Gastrocnemius medialis (tissue), 4 donors: Measurements from ENCODE around the gene MARF1.
"Not testable (repeated sequence)": the region's sequence is repeated elsewhere in the genome, so short reads cannot be mapped to it uniquely, and the experiment has no call there.

Experiments used
- CTCF ChIP-seq, 5 experiments: fragments of 450-650 bp in 3 of 5; fragments of 200-600 bp in 2 of 5; sonication (generic) in 2 of 5; IDR thresholded peaks in 4 of 5; conservative IDR thresholded peaks in 1 of 5; 1 replicate in 4 of 5; 2 replicates in 1 of 5; pipeline ENCODE4 v1.5.1; 2016 to 2019; ENCODE audit warnings: antibody characterized with exemption in 5 of 5, mild to moderate bottlenecking in 3 of 5, moderate library complexity in 3 of 5
- POLR2A ChIP-seq, 2 donors: fragments of 450-650 bp; IDR thresholded peaks; one replicate each; pipeline ENCODE4 v1.6.1; 2017; ENCODE audit warnings: antibody characterized with exemption in 2 of 2, mild to moderate bottlenecking in 2 of 2, moderate library complexity in 2 of 2

GRCh38 chr16:15672127-15672513 is 29.2 kb upstream of the MARF1 start:
- TF ChIP-seq CTCF (IDR thresholded peaks at IDR 0.05 in 4 of 5, conservative IDR thresholded peaks at IDR 0.05 in 1 of 5); POLR2A (IDR thresholded peaks at IDR 0.05): not testable (repeated sequence)
